ENCODE data around the gene KIF12. TPM values are rescaled to one million over a fixed set of nuclear protein-coding genes. Genes with fewer than 3 reads are reported as not detected.

Gene KIF12
- polyA plus RNA-seq, 3 donors = not detected

GRCh38 chr9:114094971-114095370, 4.1 kb downstream of the KIF12 start:
- H3K4me3 Mint-ChIP-seq = no peak overlapping the region
- WGBS (ENCODE audit: insufficient coverage) = 92% methylated on average over 8 of the region's 12 CpGs
- no peak for TF ChIP-seq CTCF (IDR thresholded peaks at IDR 0.05)
- no peaks in the 10 kb centered on the region for H4K20me1 ChIP-seq (ENCODE audit: insufficient read depth, low read length)
- peaks cover 23 to 41% (median 26%) of the 10 kb centered on the region in 3 donors for H3K27me3 Mint-ChIP-seq (ENCODE audit: low read depth in 3 of 3)
- H3K4me1 Mint-ChIP-seq = peaks cover 4% of the 10 kb centered on the region
- H3K27ac Mint-ChIP-seq = peak overlapping the region in 1 of 7 donors; percentile 28
- H3K9me3 Mint-ChIP-seq = peaks cover 0 to 6% (median 3%) of the 10 kb centered on the region in 7 donors
- no peak overlapping the region for H3K4me2 ChIP-seq (replicated peaks; ENCODE audit: extremely low read depth, low read length, poor library complexity, severe bottlenecking)
- no peaks in the 10 kb centered on the region for H3K36me3 ChIP-seq (replicated peaks in 1 of 2; ENCODE audit: control insufficient read depth in 1 of 2, insufficient read depth in 2 of 2, low read length in 2 of 2)
- peaks cover 3 to 22% of the 10 kb centered on the region in 2 donors for H3K27me3 ChIP-seq (ENCODE audit: control insufficient read depth in 2 of 2, insufficient read depth in 2 of 2, low read length in 2 of 2)
- H3K79me2 ChIP-seq (ENCODE audit: insufficient read depth, low read length) = no peaks in the 10 kb centered on the region
- H2AFZ ChIP-seq (ENCODE audit: insufficient read depth, low read depth, low read length, poor library complexity, severe bottlenecking) = no peak overlapping the region
- intact Hi-C loops (cut with micrococcal nuclease) = no loop called here
- no peak for DNase-seq
- H3K4me1 ChIP-seq (ENCODE audit: control insufficient read depth in 1 of 2, insufficient read depth in 2 of 2, low read length in 2 of 2) = peaks cover 0 to 8% of the 10 kb centered on the region in 2 donors
- H3K9me3 ChIP-seq (replicated peaks in 1 of 2; ENCODE audit: control insufficient read depth in 1 of 2, insufficient read depth in 1 of 2, low read length in 2 of 2) = peaks cover 0 to 4% of the 10 kb centered on the region in 2 donors
- no peaks in the 10 kb centered on the region for H3K36me3 Mint-ChIP-seq
- no peak overlapping the region for H3K9ac ChIP-seq (ENCODE audit: insufficient read depth, low read length, poor library complexity, severe bottlenecking)
- H3K27ac ChIP-seq (ENCODE audit: low read depth in 1 of 2, low read length in 2 of 2) = no peak overlapping the region
- no peak overlapping the region for H3K4me3 ChIP-seq (replicated peaks in 1 of 3; ENCODE audit: low read depth in 2 of 3, low read length in 3 of 3)

GRCh38 chr9:114093761-114094505, 5.2 kb downstream of the KIF12 start:
- Histone ChIP-seq H3K79me2 (ENCODE audit: insufficient read depth, low read length) (no peaks in the 10 kb centered on the region), H3K4me2 (replicated peaks; ENCODE audit: extremely low read depth, low read length, poor library complexity, severe bottlenecking) (no peak overlapping the region), H3K9ac (ENCODE audit: insufficient read depth, low read length, poor library complexity, severe bottlenecking) (no peak overlapping the region), H4K20me1 (ENCODE audit: insufficient read depth, low read length) (no peaks in the 10 kb centered on the region), H3K36me3 (replicated peaks in 1 of 2; ENCODE audit: control insufficient read depth in 1 of 2, insufficient read depth in 2 of 2, low read length in 2 of 2) (no peaks in the 10 kb centered on the region), H3K27ac (ENCODE audit: low read depth in 1 of 2, low read length in 2 of 2) (no peak overlapping the region), H3K27me3 (ENCODE audit: control insufficient read depth in 2 of 2, insufficient read depth in 2 of 2, low read length in 2 of 2) (peaks cover 3 to 17% of the 10 kb centered on the region in 2 donors), H3K4me1 (ENCODE audit: control insufficient read depth in 1 of 2, insufficient read depth in 2 of 2, low read length in 2 of 2) (peaks cover 0 to 8% of the 10 kb centered on the region in 2 donors), H3K4me3 (replicated peaks in 1 of 3; ENCODE audit: low read depth in 2 of 3, low read length in 3 of 3) (no peak overlapping the region), H3K9me3 (replicated peaks in 1 of 2; ENCODE audit: control insufficient read depth in 1 of 2, insufficient read depth in 1 of 2, low read length in 2 of 2) (peaks cover 0 to 4% of the 10 kb centered on the region in 2 donors), H2AFZ (ENCODE audit: insufficient read depth, low read depth, low read length, poor library complexity, severe bottlenecking) (no peak overlapping the region)
- no peak for TF ChIP-seq CTCF (IDR thresholded peaks at IDR 0.05)
- intact Hi-C loops (cut with micrococcal nuclease) = no loop called here
- H3K4me3 Mint-ChIP-seq = no peak overlapping the region
- WGBS (ENCODE audit: insufficient coverage) = 94% methylated on average over 8 of the region's 9 CpGs
- H3K27me3 Mint-ChIP-seq (ENCODE audit: low read depth in 3 of 3) = peaks cover 17 to 34% (median 18%) of the 10 kb centered on the region in 3 donors
- peaks cover 0 to 5% (median 2%) of the 10 kb centered on the region in 7 donors for H3K9me3 Mint-ChIP-seq
- DNase-seq = no peak
- H3K27ac Mint-ChIP-seq = no peak overlapping the region
- no peaks in the 10 kb centered on the region for H3K36me3 Mint-ChIP-seq
- H3K4me1 Mint-ChIP-seq = peaks cover 4% of the 10 kb centered on the region
